Stimulated activated naive CD8-positive, alpha-beta T cell treated with anti-CD3 and anti-CD28 coated beads, Interleukin-15, Interleukin-2, amounts not matched to agents 100 ng/mL and 50 ng/mL, for 24 hours (primary cell): ENCODE measurements around the gene EFHC1.
A peak's percentile ranks its signal among the peaks of the same experiment; 100 is the strongest.

Source experiments
- H3K27ac Mint-ChIP-seq: one replicate; pipeline ENCODE4 v1.8.0; 2021; ENCODE audit warnings: mild to moderate bottlenecking, mixed read lengths
- H3K27me3 Mint-ChIP-seq: one replicate; pipeline ENCODE4 v1.8.0; 2021; ENCODE audit warnings: mixed read lengths
- H3K36me3 Mint-ChIP-seq: one replicate; pipeline ENCODE4 v1.8.0; 2021; ENCODE audit warnings: low read depth, mixed read lengths
- H3K4me1 Mint-ChIP-seq: one replicate; pipeline ENCODE4 v1.8.0; 2021; ENCODE audit warnings: low read depth, mixed read lengths
- H3K4me3 Mint-ChIP-seq: one replicate; pipeline ENCODE4 v1.8.0; 2021; ENCODE audit warnings: mild to moderate bottlenecking, mixed read lengths
- H3K9me3 Mint-ChIP-seq: one replicate; pipeline ENCODE4 v1.8.0; 2021; ENCODE audit warnings: mixed read lengths

The EFHC1 gene

DNA sequence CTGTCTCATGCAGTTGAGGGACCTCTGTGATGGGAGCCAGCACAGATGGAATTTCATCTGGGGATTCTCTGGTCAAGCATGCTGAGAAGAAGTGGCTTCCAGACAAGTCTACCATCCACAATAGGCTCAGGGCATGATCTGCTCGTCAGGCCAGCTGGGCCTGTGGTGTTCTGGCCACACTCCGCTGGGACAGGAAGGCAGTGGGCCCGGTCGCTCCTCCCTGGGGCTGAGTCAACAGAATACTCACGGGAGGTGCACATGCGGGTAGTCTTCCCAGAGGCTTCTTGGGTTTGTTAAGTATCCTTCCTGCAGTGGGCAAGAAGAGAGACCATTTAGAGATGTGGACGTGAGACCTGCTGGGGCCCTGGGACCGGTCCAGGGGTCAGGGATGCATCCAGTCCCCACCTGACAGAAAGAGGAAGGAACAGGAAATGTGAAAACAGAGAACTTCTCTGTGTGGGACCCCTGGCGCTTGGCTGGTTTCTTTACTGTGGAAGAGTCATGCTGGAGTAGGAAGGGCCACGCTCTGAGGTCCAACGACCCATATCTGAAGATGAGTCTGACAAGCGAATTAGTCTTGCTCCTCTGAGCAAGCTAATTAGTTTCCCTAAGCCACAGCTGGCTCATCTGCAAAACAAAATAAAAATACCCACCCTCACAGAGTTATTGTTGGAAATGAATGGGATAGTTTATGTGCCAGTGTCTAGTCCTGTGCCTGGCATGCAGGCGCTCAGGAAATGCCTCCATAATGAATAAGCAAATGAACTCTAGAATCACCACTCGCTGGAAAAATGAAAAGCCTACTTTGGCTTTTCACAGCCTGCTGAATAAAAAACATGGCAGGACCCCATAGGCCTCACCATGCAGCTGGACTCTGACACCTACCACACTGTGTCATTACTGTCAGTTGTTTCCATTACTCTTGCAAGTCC is 89.4 kb downstream of the EFHC1 start:
- Mint-ChIP-seq H3K9me3 (no peaks in the 10 kb centered on the region), H3K27ac (no peak overlapping the region), H3K36me3 (peaks cover 17% of the 10 kb centered on the region), H3K4me3 (no peak overlapping the region), H3K27me3 (no peaks in the 10 kb centered on the region), H3K4me1 (peaks cover 2% of the 10 kb centered on the region)

DNA sequence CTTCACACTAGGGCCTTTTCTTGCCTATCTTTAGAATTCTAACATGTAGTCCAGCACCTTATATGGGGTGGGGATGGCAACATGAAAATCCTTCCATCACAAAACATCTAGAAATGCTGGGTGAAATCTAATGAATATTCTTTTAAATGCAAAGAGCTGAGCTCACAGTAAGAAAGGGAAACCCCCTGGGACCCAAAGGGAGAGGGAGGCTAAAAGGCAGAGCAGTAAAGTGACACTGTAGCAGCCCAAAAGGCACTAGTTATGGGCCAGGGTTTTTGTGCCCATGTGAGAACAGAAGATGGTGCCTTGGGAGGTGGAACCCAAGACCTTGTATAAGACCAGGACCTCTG is 90.0 kb downstream of the EFHC1 start:
- H3K4me1 Mint-ChIP-seq = peaks cover 6% of the 10 kb centered on the region
- H3K27ac Mint-ChIP-seq = no peak overlapping the region
- H3K36me3 Mint-ChIP-seq = peaks cover 21% of the 10 kb centered on the region
- H3K27me3 Mint-ChIP-seq = no peaks in the 10 kb centered on the region
- no peaks in the 10 kb centered on the region for H3K9me3 Mint-ChIP-seq
- no peak overlapping the region for H3K4me3 Mint-ChIP-seq

DNA sequence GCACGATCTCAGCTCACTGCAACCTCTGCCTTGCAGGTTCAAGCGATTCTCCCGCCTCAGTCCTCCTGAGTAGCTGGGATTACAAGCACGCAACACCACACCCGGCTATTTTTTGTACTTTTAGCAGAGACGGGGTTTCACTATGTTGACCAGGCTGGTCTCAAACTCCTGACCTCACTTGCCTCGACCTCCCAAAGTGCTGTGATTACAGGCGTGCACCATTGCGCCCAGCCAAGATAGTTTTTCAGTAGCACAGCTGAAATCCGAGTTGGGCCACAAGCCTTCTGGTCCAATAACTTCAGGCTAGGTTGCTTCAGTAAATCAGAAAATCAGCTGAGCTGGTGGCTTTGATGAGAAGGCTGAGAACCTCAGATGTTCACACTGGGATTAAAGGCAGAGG is 91.0 kb downstream of the EFHC1 start:
- Mint-ChIP-seq H3K27me3 (no peaks in the 10 kb centered on the region), H3K4me1 (peaks cover 6% of the 10 kb centered on the region), H3K27ac (no peak overlapping the region), H3K4me3 (no peak overlapping the region), H3K36me3 (peaks cover 21% of the 10 kb centered on the region), H3K9me3 (no peaks in the 10 kb centered on the region)

DNA sequence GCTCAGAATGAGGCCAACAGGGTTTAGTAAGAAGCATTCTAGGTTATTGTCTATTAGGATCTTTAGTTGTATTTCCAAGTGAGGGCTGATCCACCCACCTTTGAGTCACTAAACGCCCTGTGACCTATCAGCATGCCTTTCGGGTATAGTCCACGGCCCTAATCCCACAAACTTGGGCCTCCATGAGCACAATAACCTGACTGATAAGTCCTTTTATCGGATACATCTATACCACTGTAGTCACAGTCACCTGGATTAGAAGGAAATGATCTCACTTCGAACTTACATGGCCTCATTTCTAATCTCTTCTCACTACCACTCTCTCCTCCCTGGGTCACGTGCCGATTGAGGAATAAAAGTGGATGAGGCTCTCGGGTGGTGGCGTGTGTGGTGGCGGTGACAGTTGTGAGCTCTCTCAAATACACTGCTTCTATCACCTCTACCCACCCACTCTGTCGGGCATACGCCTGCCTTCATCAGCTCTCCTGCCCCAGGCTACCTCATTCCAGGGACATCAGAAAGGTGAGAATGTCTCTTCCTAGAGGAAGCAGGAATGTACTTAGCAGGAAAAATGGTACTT is 91.5 kb downstream of the EFHC1 start:
- Mint-ChIP-seq H3K27me3 (no peaks in the 10 kb centered on the region), H3K4me1 (peaks cover 6% of the 10 kb centered on the region), H3K4me3 (no peak overlapping the region), H3K9me3 (no peaks in the 10 kb centered on the region), H3K36me3 (peaks cover 21% of the 10 kb centered on the region), H3K27ac (no peak overlapping the region)

DNA sequence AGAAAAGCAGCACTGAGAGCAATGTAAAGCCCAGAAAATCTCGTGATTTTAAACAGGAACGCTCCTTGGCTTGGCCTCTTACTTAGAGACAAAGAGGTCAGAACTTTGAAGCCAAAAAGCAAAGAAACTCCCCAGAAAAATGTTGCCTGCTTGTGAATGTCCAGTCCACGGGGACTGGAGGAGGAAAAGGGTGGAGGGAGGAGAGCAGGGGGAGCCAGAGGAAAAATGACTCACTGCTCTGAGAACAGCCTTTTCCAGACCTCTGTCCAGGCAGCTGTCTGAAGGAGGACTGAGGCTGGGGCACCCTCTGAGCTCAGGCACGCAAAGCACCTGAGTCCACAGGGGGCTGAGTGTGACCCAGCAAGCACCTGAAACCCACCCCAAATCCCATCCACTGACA is 92.1 kb downstream of the EFHC1 start:
- peaks cover 21% of the 10 kb centered on the region for H3K36me3 Mint-ChIP-seq
- no peaks in the 10 kb centered on the region for H3K27me3 Mint-ChIP-seq
- no peak overlapping the region for H3K4me3 Mint-ChIP-seq
- H3K27ac Mint-ChIP-seq = no peak overlapping the region
- H3K9me3 Mint-ChIP-seq = no peaks in the 10 kb centered on the region
- H3K4me1 Mint-ChIP-seq = peaks cover 6% of the 10 kb centered on the region

DNA sequence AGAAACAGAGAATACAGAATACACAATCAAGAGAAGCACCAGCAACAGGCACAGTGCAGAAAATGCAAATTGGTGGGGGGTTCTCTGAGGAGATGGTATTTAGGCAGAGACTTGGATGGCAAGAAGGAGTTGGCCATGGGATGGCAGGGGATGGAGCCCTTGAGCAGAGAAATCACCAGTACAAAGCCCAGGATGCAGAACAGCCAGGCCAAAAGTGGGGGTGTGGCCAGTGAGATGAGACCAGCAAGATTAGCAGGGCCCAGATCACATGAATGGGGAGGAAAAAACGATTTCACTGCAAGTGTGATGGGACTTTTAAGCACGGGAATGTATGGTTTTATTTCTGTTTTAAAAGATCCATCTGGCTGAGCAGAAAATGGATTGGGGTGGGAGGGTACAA is 93.3 kb downstream of the EFHC1 start:
- no peaks in the 10 kb centered on the region for H3K27me3 Mint-ChIP-seq
- peaks cover 13% of the 10 kb centered on the region for H3K4me1 Mint-ChIP-seq
- peaks cover 16% of the 10 kb centered on the region for H3K36me3 Mint-ChIP-seq

DNA sequence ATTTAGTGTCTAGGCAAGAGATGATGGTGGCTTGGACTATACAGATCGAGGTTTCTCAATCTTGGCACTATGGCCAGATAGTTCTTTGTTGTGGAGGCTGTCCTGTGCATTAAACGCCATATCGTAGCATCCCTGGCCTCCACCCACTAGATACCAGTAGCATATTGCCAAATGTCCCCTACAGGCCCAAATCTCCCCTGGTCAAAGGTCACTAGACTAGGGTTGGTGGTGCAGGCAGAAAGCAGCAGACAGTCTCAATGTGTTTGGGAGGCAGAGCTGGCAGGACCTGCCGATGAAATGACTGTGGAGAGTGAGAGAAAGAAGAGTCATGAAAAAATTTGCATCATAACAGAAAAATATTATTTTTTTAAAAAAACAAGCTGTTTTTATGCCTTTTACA is 93.8 kb downstream of the EFHC1 start:
- H3K9me3 Mint-ChIP-seq = no peaks in the 10 kb centered on the region

More for the DNA sequence above, 93.3 kb downstream of the EFHC1 start:
- no peak overlapping the region for H3K4me3 Mint-ChIP-seq
- H3K9me3 Mint-ChIP-seq = no peaks in the 10 kb centered on the region
- H3K27ac Mint-ChIP-seq = no peak overlapping the region

DNA sequence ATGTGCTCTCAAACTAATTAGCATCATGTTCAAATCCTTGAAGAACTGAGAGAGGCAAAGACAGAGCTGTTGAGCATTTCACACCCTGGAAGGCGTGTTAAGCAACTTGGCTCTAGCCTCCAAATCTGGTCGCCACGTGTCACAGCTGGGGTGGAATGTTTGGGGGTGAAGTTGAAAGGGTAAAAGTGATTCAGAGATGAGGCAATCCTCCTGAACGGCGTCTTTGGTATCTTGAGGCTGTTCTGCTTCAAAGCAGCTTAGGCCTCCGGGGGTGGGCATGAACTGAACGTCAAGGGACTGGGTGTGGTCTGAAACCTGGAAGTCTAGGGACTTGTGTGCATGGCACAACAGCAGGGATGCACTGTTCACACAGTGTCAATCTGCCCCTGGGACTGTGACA is 94.4 kb downstream of the EFHC1 start:
- H3K27ac Mint-ChIP-seq = no peak overlapping the region
- no peaks in the 10 kb centered on the region for H3K27me3 Mint-ChIP-seq
- H3K36me3 Mint-ChIP-seq = peaks cover 16% of the 10 kb centered on the region
- peaks cover 13% of the 10 kb centered on the region for H3K4me1 Mint-ChIP-seq
- H3K9me3 Mint-ChIP-seq = no peaks in the 10 kb centered on the region
- H3K4me3 Mint-ChIP-seq = no peak overlapping the region

More for the DNA sequence above, 93.8 kb downstream of the EFHC1 start:
- H3K4me3 Mint-ChIP-seq = no peak overlapping the region
- peaks cover 16% of the 10 kb centered on the region for H3K36me3 Mint-ChIP-seq
- H3K27me3 Mint-ChIP-seq = no peaks in the 10 kb centered on the region
- H3K4me1 Mint-ChIP-seq = peaks cover 13% of the 10 kb centered on the region
- H3K27ac Mint-ChIP-seq = no peak overlapping the region

DNA sequence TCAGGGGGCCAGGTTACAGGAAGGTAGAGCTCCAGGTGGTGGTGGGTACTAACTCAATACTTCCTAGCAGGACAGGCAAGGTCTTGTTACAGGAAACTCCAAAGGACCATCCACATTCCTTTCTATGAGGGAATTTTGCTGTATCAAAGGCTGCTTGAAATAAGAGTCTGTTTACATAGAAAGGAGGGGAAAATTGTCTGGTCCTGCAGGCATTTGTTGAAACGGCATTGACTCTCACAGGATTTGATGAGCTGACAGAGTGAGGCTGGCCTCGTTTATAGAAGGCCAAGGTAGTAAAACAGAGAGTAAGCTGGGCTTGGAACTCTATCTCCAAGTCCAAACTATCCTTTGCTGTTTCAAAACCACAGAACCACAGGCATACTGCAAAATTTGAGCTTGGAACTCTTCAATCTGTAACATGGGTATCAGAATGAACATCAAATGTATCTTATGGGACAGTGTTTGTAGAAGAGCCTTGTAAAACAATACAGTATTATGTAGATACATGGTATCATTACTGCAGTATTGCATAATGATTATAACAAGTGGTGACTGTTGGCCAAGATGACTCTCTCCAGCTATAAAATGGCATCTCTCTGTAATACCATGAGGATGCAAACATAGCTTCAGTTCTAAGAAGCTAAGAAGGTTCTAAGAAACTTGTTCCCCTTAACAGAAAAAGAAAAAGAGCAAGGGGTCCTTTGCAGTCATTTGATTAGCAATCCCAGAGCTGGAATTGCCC is 95.2 kb downstream of the EFHC1 start:
- Mint-ChIP-seq H3K27me3 (no peaks in the 10 kb centered on the region), H3K9me3 (no peaks in the 10 kb centered on the region), H3K4me1 (peaks cover 13% of the 10 kb centered on the region), H3K36me3 (peaks cover 16% of the 10 kb centered on the region), H3K27ac (no peak overlapping the region), H3K4me3 (no peak overlapping the region)

DNA sequence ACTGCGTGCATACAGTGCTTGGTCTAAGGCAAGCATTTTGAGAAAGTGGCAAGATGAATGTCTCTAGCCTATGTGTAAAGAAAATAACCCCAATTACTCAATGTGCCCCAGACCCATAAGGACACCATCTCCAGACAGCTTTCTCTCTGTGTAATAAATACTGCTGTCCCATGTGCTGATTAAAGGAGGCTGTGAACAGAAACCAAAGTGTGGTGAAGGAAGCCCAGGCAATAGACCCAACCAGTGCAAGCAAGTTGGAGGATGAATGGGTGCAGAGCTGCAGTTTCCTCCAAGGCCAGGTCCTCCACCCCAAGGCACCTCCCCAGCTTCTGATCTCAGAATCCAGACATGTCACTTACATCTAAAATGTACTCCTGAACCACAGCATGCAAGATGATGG is 96.1 kb downstream of the EFHC1 start:
- H3K4me1 Mint-ChIP-seq = peaks cover 13% of the 10 kb centered on the region
- no peak overlapping the region for H3K27ac Mint-ChIP-seq
- H3K4me3 Mint-ChIP-seq = no peak overlapping the region
- H3K9me3 Mint-ChIP-seq = no peaks in the 10 kb centered on the region
- no peaks in the 10 kb centered on the region for H3K27me3 Mint-ChIP-seq
- H3K36me3 Mint-ChIP-seq = peaks cover 11% of the 10 kb centered on the region

DNA sequence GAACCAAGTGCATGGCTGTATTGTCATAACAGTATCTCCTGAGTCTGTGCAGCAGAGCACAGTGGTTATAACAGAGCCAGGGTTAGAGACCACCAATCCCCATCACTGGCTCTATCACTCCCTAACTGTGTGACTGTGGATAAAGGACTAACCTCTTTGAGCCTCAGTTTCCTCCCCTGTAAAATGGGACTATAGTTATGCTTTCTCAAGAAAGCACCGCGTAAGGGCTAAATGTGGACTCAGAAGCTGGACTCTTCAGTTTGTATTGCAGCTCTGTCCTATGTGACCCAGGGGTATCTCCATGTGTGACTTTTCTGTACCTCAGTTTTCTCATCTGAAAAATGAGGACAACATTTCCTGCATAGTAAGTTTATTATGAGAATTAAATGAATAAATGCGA is 96.8 kb downstream of the EFHC1 start:
- H3K4me1 Mint-ChIP-seq = peaks cover 13% of the 10 kb centered on the region
- no peaks in the 10 kb centered on the region for H3K27me3 Mint-ChIP-seq
- H3K27ac Mint-ChIP-seq = no peak overlapping the region
- H3K36me3 Mint-ChIP-seq = peaks cover 11% of the 10 kb centered on the region
- no peaks in the 10 kb centered on the region for H3K9me3 Mint-ChIP-seq
- no peak overlapping the region for H3K4me3 Mint-ChIP-seq

DNA sequence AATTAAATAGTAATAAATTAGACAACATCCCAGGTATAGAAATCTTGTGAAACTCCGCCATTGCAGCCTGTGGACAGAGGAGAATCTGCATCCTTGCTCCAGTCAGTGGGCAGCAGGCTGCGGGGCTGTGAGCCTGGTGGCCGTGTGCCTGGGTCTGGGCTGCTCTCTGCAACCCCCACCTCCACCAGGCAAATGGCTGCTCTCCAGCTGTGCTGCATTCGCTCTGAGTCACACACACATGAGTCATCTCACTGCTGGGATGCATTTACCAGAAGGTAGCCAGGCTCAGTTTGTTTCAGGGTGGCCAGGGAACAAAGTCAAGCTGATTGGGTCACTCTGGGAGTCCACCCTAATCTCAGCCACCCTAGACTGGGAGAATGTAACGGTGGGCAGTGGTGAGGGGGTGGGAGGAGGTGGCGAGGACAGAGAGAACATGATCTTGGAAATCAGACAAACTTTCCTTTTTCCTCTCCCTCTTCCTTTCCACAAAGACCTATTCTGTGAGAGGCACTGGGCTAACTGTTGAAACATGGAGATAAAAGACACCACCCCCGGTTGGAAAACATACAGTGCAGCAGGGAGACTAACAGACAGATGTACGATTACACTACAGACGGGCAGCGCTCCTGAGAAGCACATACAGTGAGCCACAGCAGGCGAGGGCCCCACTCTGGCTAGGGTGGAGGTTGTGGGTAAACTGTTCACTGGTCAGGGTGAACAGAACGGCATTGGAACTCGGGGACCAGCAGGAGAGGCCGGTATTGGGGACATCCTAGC is 97.5 kb downstream of the EFHC1 start:
- peak overlapping the region; percentile 26 for H3K27ac Mint-ChIP-seq
- peaks cover 13% of the 10 kb centered on the region for H3K4me1 Mint-ChIP-seq
- peaks cover 11% of the 10 kb centered on the region for H3K36me3 Mint-ChIP-seq
- H3K27me3 Mint-ChIP-seq = no peaks in the 10 kb centered on the region
- H3K4me3 Mint-ChIP-seq = no peak overlapping the region
- H3K9me3 Mint-ChIP-seq = no peaks in the 10 kb centered on the region

DNA sequence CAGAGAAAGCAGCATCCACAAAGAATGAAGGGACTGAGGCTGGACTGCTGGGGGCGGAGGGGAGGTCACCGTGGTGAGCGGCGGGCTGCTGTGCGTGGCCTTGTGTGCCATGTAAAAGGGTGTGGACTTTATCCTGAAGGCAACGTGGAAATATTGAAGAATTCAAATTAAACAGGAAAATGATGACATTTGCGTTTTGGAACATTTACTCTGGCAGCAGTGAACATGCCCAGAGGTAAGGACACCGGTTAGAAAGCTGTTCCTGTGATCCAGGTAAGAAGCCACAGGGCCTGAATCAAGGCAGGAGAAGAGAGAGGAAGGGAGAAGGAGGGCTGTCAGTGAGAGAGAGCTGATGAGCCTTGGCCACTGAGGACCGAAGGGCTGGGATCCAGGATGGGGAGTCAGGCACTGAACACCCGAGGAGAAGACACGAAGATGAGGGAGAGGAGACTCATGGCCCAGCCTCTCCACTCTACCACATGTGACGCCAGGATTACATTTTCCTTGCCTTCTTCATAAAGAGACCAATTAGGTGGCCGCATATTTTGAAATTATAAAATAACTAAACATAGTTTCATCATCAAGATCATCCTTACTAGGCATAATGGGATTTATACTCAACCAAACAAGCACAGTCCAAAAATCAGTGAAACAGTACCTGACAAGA is 98.3 kb downstream of the EFHC1 start:
- no peaks in the 10 kb centered on the region for H3K27me3 Mint-ChIP-seq
- H3K4me3 Mint-ChIP-seq = no peak overlapping the region
- H3K36me3 Mint-ChIP-seq = peaks cover 10% of the 10 kb centered on the region
- H3K9me3 Mint-ChIP-seq = no peaks in the 10 kb centered on the region
- H3K27ac Mint-ChIP-seq = no peak overlapping the region
- peaks cover 13% of the 10 kb centered on the region for H3K4me1 Mint-ChIP-seq

DNA sequence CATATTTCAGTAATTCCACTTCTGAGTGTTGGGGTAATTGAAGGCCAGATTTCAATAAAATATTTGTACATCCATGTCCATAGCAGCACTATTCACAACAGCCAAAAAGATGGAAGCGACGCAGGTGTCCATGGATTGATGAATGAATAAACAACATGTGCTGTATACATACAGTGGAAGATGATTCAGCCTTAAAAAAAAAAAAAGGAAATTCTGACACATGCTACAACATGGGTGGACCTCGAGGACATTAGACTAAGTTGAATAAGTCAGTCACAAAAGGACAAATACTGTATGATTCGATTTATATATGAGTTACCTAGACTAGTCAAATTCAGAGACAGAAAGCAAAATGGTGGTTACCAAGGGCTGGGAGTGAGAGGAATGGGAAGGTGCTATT is 99.5 kb downstream of the EFHC1 start:
- Mint-ChIP-seq H3K36me3 (peaks cover 4% of the 10 kb centered on the region), H3K27ac (no peak overlapping the region), H3K9me3 (no peaks in the 10 kb centered on the region), H3K4me3 (no peak overlapping the region), H3K4me1 (peaks cover 11% of the 10 kb centered on the region), H3K27me3 (no peaks in the 10 kb centered on the region)
